Right ventricle myocardium superior (tissue), 1 donor: ENCODE data around the gene ZBTB20. TPM values are rescaled to one million over a fixed set of nuclear protein-coding genes. Genes with fewer than 3 reads are reported as not detected.

Source experiments
- ATAC-seq: fragments of 200-7000 bp; cut with Tn5 transposase; one replicate; pipeline ENCODE4 v1.9.1; 2020; ENCODE audit warnings: mild to moderate bottlenecking; ENCODE audit not compliant: poor library complexity
- DNase-seq: peaks from one replicate; pipeline ENCODE4 v3.0.0-alpha.2; 2020
- intact Hi-C: fragments of 100-400 bp; cut with DNase I; formaldehyde crosslinking; loops from one replicate; pipeline ENCODE4 v1.11.2; 2022
- total RNA-seq: library from RNA; stranded (reverse); fragmentation: NEBNext Ultra II Directional; extraction: Animal tissue kit (Norgen Biotek cat#: 25700); gene quantifications from one replicate; pipeline ENCODE4 v1.2.1, GENCODE V29; 2021
- donor health status: DM: no; HTN: yes; CAD: no; lungs with severe emphysema.

Gene ZBTB20
- total RNA-seq, 1 donor from 2014 or later: 53.4 TPM

DNA sequence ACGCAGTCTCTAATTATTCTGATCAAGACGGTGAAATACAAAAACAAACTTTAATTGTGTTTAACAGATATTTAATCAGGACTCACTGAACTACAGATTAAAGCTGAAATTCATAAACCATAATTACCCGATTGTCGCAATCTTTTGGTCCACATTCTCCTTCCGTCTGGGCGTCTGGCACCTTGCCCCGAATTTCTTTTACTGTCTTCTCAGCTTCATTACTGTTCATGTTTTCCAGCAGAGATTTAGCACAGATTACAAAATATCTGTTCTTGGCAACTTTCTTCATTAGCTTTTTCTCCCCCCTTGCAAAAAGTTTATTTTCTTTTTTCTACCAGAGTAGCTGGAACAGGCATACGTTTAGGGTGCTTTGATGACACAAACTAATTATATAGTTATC lies 581.9 kb downstream of the ZBTB20 start:
- peak; percentile 11 for ATAC-seq
- intact Hi-C loops: no loop called here
- peak; percentile 58 for DNase-seq

- intact Hi-C loops: no loop called here
- ATAC-seq: no peak
- no peak for DNase-seq
Measured at GRCh38 chr3:114563720-114564119, 583.4 kb downstream of the ZBTB20 start.

DNA sequence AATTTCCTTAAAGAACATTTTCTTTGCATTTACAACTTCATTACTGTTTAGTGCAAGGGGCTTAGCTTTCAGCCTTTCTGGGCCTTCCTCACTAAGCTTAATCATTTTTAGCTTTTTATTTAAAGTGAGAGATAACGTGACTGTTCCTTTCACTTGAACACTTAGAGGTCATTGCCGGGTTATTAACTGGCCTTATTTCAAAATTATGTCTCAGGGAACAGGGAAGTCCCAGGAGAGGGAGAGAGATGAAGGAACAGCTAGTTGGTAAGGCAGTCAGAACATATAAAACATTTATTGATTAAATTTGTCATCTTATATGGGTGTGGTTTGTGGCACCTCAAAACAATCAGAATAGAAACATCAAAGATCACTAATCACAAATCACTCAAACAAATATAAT lies 584.5 kb downstream of the ZBTB20 start:
- no peak for DNase-seq
- ATAC-seq: peak; percentile 51
- intact Hi-C loops: no loop called here

DNA sequence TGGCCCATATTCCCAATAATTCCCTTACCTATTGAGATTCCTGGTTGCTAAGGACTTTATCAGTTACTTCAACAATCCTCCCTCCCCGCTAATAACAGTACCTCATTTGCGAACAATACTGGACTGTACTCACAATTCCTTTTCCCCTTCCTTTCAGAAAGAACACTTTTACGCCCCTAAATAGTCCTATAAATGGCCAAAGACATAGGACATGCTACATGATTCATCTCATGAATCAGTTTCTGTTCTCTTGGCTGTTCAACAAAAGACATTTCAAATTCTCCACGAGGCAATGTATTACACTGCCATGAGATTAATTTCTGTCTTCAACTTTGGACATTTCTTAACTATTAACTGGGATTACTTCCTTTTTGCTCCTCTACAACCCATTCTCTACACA lies 588.8 kb downstream of the ZBTB20 start:
- DNase-seq: no peak
- ATAC-seq: no peak
- intact Hi-C loops: no loop called here

DNA sequence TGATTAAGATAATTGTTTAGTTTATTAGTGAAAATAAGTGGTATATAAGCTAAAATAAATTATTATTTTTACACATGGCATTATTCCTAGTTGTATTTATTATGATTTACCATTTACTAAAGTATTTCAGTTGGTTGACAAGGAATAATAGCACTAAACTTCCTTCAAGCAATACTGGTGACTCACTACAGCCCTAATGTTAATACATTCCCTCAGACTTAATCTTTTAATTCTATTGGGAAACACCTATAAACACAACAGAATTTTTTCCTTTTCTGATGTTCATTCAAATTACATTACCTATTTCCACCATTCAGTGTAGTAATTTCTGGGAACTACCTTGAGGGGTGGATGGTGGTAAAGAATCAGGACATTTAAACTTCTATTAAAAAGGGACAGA lies 589.3 kb downstream of the ZBTB20 start:
- ATAC-seq (no peak), DNase-seq (no peak)
- intact Hi-C loops: no loop called here

- no peak for DNase-seq
- no peak for ATAC-seq
- intact Hi-C loops: no loop called here
Measured at GRCh38 chr3:114556657-114557213, 590.4 kb downstream of the ZBTB20 start.

GRCh38 chr3:114554731-114555130 lies 592.4 kb downstream of the ZBTB20 start:
- ATAC-seq (no peak), DNase-seq (no peak)
- intact Hi-C loops: no loop called here

DNA sequence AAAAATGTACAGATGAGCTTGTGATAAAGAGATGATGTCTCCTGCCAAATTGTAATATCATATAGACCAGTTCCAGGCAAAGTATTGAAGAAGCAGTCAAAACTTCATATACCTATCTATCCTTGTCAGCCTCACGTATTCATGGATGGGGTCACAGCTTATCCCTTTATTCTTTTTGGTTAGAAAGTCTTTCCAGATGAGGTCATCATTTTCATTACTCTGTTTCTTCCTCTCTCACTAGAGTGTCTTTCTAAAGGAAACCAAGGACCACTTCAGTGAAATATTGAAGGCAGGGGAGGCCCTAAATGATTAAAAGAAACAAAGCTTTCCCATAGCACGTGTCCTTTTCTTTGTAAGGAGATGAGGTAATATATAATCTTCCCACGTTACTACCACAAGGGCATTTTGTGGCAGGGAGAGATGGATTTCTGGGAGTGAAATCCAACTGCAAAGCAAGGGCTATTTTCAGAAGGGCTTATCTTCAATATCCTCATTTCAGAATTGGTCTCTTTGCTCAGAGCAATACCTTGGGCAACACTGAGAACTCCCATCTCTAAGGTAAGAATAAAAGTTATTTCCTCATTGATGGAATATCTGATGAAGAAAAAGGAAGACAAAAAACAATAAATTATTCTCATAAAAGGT lies 593.0 kb downstream of the ZBTB20 start:
- intact Hi-C loops: no loop called here
- ATAC-seq (peak; percentile 63), DNase-seq (no peak)

DNA sequence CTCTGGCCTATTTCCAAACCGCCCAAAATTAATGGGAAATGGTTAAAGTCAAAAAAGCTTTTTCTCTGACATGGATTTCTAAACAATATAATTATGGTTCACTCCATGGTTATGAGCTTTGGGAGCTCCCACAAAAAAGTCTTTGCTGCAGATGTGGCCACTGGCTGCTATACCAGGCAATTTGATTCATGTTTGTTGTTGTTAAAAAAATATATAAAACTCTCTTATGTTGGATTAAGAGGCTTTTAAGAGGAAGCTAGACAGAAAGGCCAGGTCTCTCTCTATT lies 594.6 kb downstream of the ZBTB20 start:
- intact Hi-C loops: no loop called here
- DNase-seq: no peak
- no peak for ATAC-seq

GRCh38 chr3:114551770-114552526 lies 595.1 kb downstream of the ZBTB20 start:
- ATAC-seq: no peak

GRCh38 chr3:114550165-114550564 lies 596.9 kb downstream of the ZBTB20 start:
- ATAC-seq (no peak), DNase-seq (no peak)

More at GRCh38 chr3:114551770-114552526, 595.1 kb downstream of the ZBTB20 start:
- no peak for DNase-seq
- intact Hi-C loops: no loop called here

DNA sequence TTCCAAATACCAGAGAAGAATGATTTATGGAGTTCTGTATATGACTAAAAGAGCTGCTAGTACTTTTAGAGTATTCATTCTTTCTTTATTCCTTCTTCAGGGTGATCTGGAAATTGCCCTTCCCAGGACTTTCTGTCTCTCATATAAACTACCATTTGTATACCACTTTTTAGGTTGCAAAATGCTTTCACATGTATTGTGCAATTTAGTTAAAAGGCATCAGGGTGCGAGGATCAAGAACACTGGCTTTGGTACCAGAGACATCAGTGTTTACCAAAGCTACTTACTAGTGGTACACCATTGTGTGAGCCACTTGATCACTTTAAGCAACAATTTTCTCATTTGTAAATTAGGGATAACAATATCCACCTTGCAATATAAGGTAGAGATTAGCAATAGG lies 601.9 kb downstream of the ZBTB20 start:
- DNase-seq: no peak
- ATAC-seq: no peak
- intact Hi-C loops: no loop called here

More at GRCh38 chr3:114550165-114550564, 596.9 kb downstream of the ZBTB20 start:
- intact Hi-C loops: no loop called here

GRCh38 chr3:114542359-114542758 lies 604.7 kb downstream of the ZBTB20 start:
- intact Hi-C loops: no loop called here
- no peak for ATAC-seq
- no peak for DNase-seq

DNA sequence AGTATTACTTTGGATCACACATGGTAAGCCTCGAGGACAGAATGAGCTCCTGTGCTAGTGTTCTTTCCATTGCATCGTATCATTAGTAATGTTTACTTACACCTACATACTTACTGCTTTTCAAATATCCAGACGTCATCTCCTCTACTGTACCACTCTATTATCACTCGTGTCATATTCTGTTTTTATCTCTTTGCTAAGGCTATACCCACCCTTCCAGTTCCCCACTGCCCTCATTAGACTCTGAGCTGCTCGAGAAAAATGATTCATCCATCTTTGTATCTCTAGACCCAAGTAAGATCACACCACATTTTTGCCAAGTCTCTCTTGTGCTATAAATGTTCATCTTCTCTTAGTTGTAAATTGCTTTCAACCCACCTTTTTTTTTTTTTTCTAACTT lies 607.6 kb downstream of the ZBTB20 start:
- no peak for ATAC-seq
- no peak for DNase-seq
- intact Hi-C loops: no loop called here

- DNase-seq (no peak), ATAC-seq (no peak)
- intact Hi-C loops: no loop called here
Measured at GRCh38 chr3:114538211-114538610, 608.9 kb downstream of the ZBTB20 start.

DNA sequence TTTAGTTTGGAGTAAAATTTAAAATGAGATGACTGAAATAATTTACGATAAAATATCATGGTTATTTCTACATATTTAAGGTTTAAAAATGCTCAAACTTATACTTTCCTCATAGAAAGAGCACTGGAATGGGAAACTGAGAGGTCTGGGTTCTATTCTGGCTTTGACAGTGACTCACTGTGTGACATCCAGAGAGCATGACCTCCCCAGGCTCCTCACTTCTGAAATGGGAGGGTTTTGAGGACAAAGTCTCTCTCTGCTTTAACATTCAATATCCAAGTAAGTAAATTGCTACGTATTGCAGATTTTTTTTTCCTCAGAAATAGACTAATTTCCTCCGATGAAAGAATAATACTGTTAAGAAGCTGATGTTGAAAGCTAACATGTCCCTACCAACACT lies 618.6 kb downstream of the ZBTB20 start:
- no peak for DNase-seq
- intact Hi-C loops: no loop called here
- ATAC-seq: no peak

DNA sequence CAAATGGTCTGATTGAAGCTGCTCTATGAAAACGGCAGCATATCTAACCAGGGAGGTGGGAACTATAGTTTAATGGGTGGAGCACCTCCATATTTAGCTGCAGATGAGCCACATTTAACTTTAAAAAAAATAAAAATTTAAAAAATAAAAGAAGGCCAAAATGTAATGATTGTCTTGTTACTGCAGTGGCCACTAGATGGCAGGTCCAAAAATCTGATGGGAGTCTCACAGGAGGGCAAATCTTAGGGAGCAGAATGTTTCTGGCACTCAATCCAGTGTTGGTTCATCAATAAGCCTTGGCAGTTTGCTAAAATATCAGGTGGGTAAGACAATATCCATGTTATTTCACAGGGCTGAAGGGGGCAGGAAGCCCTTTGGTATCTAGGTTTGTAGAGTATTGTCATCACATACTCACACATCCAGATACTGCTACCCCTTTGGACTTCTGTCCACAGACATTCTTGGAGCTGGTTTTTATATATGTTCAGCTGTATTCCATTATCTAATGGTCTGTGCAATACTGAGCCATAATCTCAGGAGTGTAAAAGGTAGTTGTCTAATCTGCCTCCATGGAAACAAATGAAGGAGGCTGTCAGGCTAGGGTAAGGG lies 619.9 kb downstream of the ZBTB20 start:
- peak; percentile 42 for ATAC-seq
- intact Hi-C loops: no loop called here
- DNase-seq: no peak

- intact Hi-C loops: no loop called here
- ATAC-seq: no peak
- no peak for DNase-seq
Measured at GRCh38 chr3:114525278-114525677, 621.8 kb downstream of the ZBTB20 start.

GRCh38 chr3:114519415-114519814 lies 627.7 kb downstream of the ZBTB20 start:
- no peak for DNase-seq
- intact Hi-C loops: no loop called here
- peak; percentile 86 for ATAC-seq

GRCh38 chr3:114518206-114518808 lies 628.8 kb downstream of the ZBTB20 start:
- ATAC-seq (no peak), DNase-seq (no peak)
- intact Hi-C loops: no loop called here
